ENCODE measurements around the gene OR10P1.

The OR10P1 gene

GRCh38 chr12:55671746-55672145 is 35.1 kb downstream of the OR10P1 start:
- H3K4me3 ChIP-seq (ENCODE audit: low read depth, low read length) = no peak overlapping the region
- DNase-seq (ENCODE audit: low read depth) = no peak
- no peak for TF ChIP-seq CTCF (IDR thresholded peaks at IDR 0.05; ENCODE audit: low read depth, low read length, missing control alignments)

- peak; percentile 65 for DNase-seq (ENCODE audit: low read depth)
- TF ChIP-seq CTCF (IDR thresholded peaks at IDR 0.05; ENCODE audit: low read depth, low read length, missing control alignments) = no peak
- H3K4me3 ChIP-seq (ENCODE audit: low read depth, low read length) = no peak overlapping the region
Observed at GRCh38 chr12:55673638-55674037, 36.9 kb downstream of the OR10P1 start.

GRCh38 chr12:55675666-55676065 is 39.0 kb downstream of the OR10P1 start:
- H3K4me3 ChIP-seq (ENCODE audit: low read depth, low read length) = no peak overlapping the region
- no peak for DNase-seq (ENCODE audit: low read depth)
- no peak for TF ChIP-seq CTCF (IDR thresholded peaks at IDR 0.05; ENCODE audit: low read depth, low read length, missing control alignments)

GRCh38 chr12:55676707-55677106 is 40.0 kb downstream of the OR10P1 start:
- no peak overlapping the region for H3K4me3 ChIP-seq (ENCODE audit: low read depth, low read length)
- DNase-seq (ENCODE audit: low read depth) = no peak
- TF ChIP-seq CTCF (IDR thresholded peaks at IDR 0.05; ENCODE audit: low read depth, low read length, missing control alignments) = no peak

GRCh38 chr12:55679691-55680090 is 43.0 kb downstream of the OR10P1 start:
- DNase-seq (ENCODE audit: low read depth) = no peak
- H3K4me3 ChIP-seq (ENCODE audit: low read depth, low read length) = no peak overlapping the region
- no peak for TF ChIP-seq CTCF (IDR thresholded peaks at IDR 0.05; ENCODE audit: low read depth, low read length, missing control alignments)

- no peak for DNase-seq (ENCODE audit: low read depth)
- no peak overlapping the region for H3K4me3 ChIP-seq (ENCODE audit: low read depth, low read length)
- no peak for TF ChIP-seq CTCF (IDR thresholded peaks at IDR 0.05; ENCODE audit: low read depth, low read length, missing control alignments)
Observed at GRCh38 chr12:55681142-55682077, 44.7 kb downstream of the OR10P1 start.

Measured in GM12864 (cell line).